Cardiac muscle cell (in vitro differentiated cells and primary cell): ENCODE results near the gene SLC16A12. TPM values are rescaled to one million over a fixed set of nuclear protein-coding genes. Genes with fewer than 3 reads are reported as not detected.

Experiments used
- DNase-seq, 2 donors: peaks; one replicate each; pipeline versions ENCODE4 v3.0.0 to v3.0.0-alpha.2; 2010 to 2017; ENCODE audit warnings: low read depth in 1 of 2, low spot score in 1 of 2
- H3K27ac ChIP-seq: fragments of 200-600 bp; sonication (generic); 2 replicates; pipeline ENCODE4 v1.5.1; 2016
- H3K27me3 ChIP-seq: fragments of 200-600 bp; sonication (generic); 2 replicates; pipeline ENCODE4 v1.6.0; 2016; ENCODE audit warnings: control low read depth
- H3K36me3 ChIP-seq: fragments of 200-600 bp; sonication (generic); 2 replicates; pipeline ENCODE4 v1.5.1; 2016; ENCODE audit warnings: control low read depth
- H3K4me1 ChIP-seq: fragments of 200-600 bp; sonication (generic); 2 replicates; pipeline ENCODE4 v1.8.1; 2017; ENCODE audit warnings: low read depth, mild to moderate bottlenecking, mixed run types
- H3K4me3 ChIP-seq: fragments of 200-600 bp; sonication (generic); 2 replicates; pipeline ENCODE4 v1.5.1; 2016; ENCODE audit warnings: mild to moderate bottlenecking
- H3K9me3 ChIP-seq: fragments of 200-600 bp; sonication (generic); 2 replicates; pipeline ENCODE4 v1.5.1; 2017; ENCODE audit warnings: low read depth, mild to moderate bottlenecking, control low read depth
- CTCF ChIP-seq: IDR thresholded peaks from 2 replicates; pipeline ENCODE4 v1.5.1; 2012; ENCODE audit warnings: low read depth, mild to moderate bottlenecking, low read length
- polyA plus RNA-seq: library from polyadenylated mRNA; unstranded; fragments of >200 nt; fragmentation: Nextera tagmentation; extraction: Ambion mirVana; gene quantifications from 2 replicates; pipeline ENCODE4 v1.2.1, GENCODE V29; 2016
- total RNA-seq: library from RNA; depleted of rRNA; stranded (reverse); fragments of >200 nt; gene quantifications from 2 replicates; pipeline ENCODE4 v1.2.3, GENCODE V29; 2016

The SLC16A12 gene
- total and polyA plus RNA-seq, 2 experiments from 2014 or later: 7.6 to 8.1 TPM

DNA sequence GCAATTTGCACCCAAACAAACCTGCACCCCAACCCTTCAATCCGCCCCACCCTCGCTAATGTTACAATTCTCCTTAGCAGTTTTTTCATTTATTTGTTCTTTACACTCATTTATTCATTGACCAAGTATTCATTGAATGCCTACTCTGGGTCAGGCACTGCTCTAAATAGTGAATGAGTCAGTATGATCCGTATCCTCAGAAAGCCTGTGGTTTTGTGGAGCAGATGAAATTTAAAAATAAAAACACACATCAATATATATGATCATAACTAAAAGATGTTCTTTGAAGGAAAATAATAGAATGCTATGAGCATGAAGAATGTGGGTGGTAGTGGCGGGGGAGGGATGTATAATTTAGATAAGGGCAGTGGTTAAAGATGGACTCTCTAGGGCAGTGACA is 107.8 kb downstream of the SLC16A12 start:
- peak in 1 of 2 donors; percentile 38 for DNase-seq

GRCh38 chr10:89426230-89426868 is 109.0 kb downstream of the SLC16A12 start:
- H3K4me3 ChIP-seq: no peak overlapping the region
- no peaks in the 10 kb centered on the region for H3K27me3 ChIP-seq
- H3K4me1 ChIP-seq: peaks cover 1% of the 10 kb centered on the region
- DNase-seq: peak; percentile 67 to 80
- H3K27ac ChIP-seq: peak overlapping the region; percentile 6
- peak; percentile 70 for TF ChIP-seq CTCF
- H3K9me3 ChIP-seq: no peaks in the 10 kb centered on the region
- H3K36me3 ChIP-seq: no peaks in the 10 kb centered on the region

More for the DNA sequence above, 107.8 kb downstream of the SLC16A12 start:
- Histone ChIP-seq H3K4me3 (no peak overlapping the region), H3K36me3 (no peaks in the 10 kb centered on the region), H3K4me1 (peaks cover 12% of the 10 kb centered on the region), H3K27ac (peak overlapping the region; percentile 6), H3K27me3 (no peaks in the 10 kb centered on the region), H3K9me3 (no peaks in the 10 kb centered on the region)
- no peak for TF ChIP-seq CTCF

DNA sequence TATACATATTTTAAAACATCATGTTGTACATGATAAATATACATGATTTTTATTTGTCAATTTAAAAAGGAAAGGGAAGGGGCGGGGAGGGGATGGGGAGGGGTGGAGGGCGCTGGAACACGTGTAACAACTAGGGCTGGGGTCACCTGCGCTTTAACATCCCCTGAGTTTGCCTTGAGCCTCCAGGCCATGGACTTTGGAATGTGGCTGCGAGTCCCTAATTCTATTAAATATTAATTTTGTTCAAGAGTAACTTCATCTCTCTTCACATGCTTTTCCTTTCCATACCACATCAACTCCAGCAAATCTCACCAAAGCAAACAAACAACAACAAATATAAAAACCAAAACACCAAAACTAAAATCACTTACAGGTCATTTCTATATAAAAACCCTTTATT is 110.4 kb downstream of the SLC16A12 start:
- no peak for DNase-seq
- no peaks in the 10 kb centered on the region for H3K27me3 ChIP-seq
- H3K27ac ChIP-seq: no peak overlapping the region
- no peaks in the 10 kb centered on the region for H3K4me1 ChIP-seq
- H3K4me3 ChIP-seq: no peak overlapping the region
- H3K36me3 ChIP-seq: no peaks in the 10 kb centered on the region
- H3K9me3 ChIP-seq: no peaks in the 10 kb centered on the region
- no peak for TF ChIP-seq CTCF

DNA sequence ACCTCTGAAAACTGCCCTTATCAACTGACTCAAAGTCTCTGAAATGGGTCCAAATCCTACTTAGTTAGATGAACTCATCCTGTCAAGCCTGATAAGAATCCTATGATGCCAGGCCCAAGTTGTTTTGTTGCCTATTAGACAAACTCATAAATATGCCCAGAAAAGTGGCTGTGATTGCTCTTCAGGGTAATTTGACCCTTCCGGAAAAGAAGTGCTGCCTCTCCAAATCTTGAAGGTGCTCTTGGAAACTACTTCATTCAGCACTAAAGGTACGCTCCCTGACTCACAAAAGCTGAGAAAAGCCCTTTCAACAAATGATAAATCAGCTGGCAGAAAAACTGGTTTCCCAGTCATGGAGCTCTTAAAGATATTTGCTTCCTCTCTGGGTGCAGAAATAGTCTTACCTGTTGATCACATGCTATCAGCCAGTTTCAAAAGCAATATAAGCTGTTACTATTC is 114.3 kb downstream of the SLC16A12 start:
- H3K27me3 ChIP-seq: no peaks in the 10 kb centered on the region
- H3K9me3 ChIP-seq: no peaks in the 10 kb centered on the region
- no peak for TF ChIP-seq CTCF
- DNase-seq: peak in 1 of 2 donors; percentile 8
- H3K27ac ChIP-seq: no peak overlapping the region
- H3K4me1 ChIP-seq: no peaks in the 10 kb centered on the region
- no peaks in the 10 kb centered on the region for H3K36me3 ChIP-seq
- no peak overlapping the region for H3K4me3 ChIP-seq

DNA sequence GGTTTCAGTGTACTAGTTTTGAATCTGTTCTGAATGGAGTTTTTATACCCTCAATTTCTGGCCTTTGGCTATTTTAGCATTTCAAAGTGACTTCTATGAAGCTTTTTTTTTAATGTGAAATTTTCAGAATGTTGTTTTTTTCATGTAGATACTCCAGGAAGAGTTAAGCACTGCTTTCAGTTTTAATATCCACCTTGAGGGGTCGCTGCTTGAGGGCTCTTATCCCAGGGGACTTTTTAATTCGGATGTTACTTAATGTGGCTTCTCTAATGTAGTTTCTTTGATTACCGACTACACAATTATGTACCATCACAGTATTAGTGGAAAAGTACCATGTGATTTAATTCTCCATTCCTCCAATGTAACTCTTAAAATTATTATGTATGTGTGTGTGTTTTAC is 115.8 kb downstream of the SLC16A12 start:
- Histone ChIP-seq H3K9me3 (no peaks in the 10 kb centered on the region), H3K36me3 (no peaks in the 10 kb centered on the region), H3K27ac (no peak overlapping the region), H3K4me3 (no peak overlapping the region), H3K4me1 (no peaks in the 10 kb centered on the region), H3K27me3 (no peaks in the 10 kb centered on the region)
- TF ChIP-seq CTCF: peak; percentile 51
- DNase-seq: peak in 1 of 2 donors; percentile 52
